ENCODE data around the gene NDUFA8. TPM values are rescaled to one million over a fixed set of nuclear protein-coding genes. Genes with fewer than 3 reads are reported as not detected.

Gene NDUFA8
- total RNA-seq, 1 experiment from 2014 or later: 52.5 TPM

- BruUV-seq (replicated peaks): no TSS peak
- ChIA-PET POLR2A (no interaction called here), CTCF (interaction anchor here (1.4 kb wide), 1 partner anchor 74 kb away, joined by 5 read pairs; no protein-coding TSS in a partner anchor)
- no peaks in the 10 kb centered on the region for H3K9me3 Mint-ChIP-seq (ENCODE audit: unreplicated experiment)
- no peak for DNase-seq (ENCODE audit: unreplicated experiment)
- H3K27me3 Mint-ChIP-seq (ENCODE audit: insufficient read depth, unreplicated experiment): peaks cover 14% of the 10 kb centered on the region
- H3K4me1 Mint-ChIP-seq (ENCODE audit: insufficient read depth, unreplicated experiment): no peaks in the 10 kb centered on the region
- H3K27ac Mint-ChIP-seq (ENCODE audit: low read depth, unreplicated experiment): no peak overlapping the region
- H3K36me3 Mint-ChIP-seq (ENCODE audit: insufficient read depth, unreplicated experiment): no peaks in the 10 kb centered on the region
- no peak for TF ChIP-seq CTCF (IDR thresholded peaks at IDR 0.05; ENCODE audit: unreplicated experiment)
- H3K4me3 Mint-ChIP-seq (ENCODE audit: unreplicated experiment): no peak overlapping the region
- intact Hi-C loops (cut with micrococcal nuclease): no loop called here
Measured at GRCh38 chr9:122195875-122196274, 36.3 kb upstream of the NDUFA8 start.

- DNase-seq (ENCODE audit: unreplicated experiment): no peak
- no peak for TF ChIP-seq CTCF (IDR thresholded peaks at IDR 0.05; ENCODE audit: unreplicated experiment)
- Mint-ChIP-seq H3K27me3 (ENCODE audit: insufficient read depth, unreplicated experiment) (peaks cover 14% of the 10 kb centered on the region), H3K27ac (ENCODE audit: low read depth, unreplicated experiment) (no peak overlapping the region), H3K36me3 (ENCODE audit: insufficient read depth, unreplicated experiment) (no peaks in the 10 kb centered on the region), H3K9me3 (ENCODE audit: unreplicated experiment) (no peaks in the 10 kb centered on the region), H3K4me3 (ENCODE audit: unreplicated experiment) (no peak overlapping the region), H3K4me1 (ENCODE audit: insufficient read depth, unreplicated experiment) (no peaks in the 10 kb centered on the region)
- ChIA-PET POLR2A (no interaction called here), CTCF (interaction anchor here (1.5 kb wide), 1 partner anchor 70 kb away, joined by 6 read pairs; no protein-coding TSS in a partner anchor)
- no TSS peak for BruUV-seq (replicated peaks)
- intact Hi-C loops (cut with micrococcal nuclease): no loop called here
Measured at GRCh38 chr9:122193651-122194050, 34.1 kb upstream of the NDUFA8 start.

GRCh38 chr9:122192914-122193525 is 33.4 kb upstream of the NDUFA8 start:
- TF ChIP-seq CTCF (IDR thresholded peaks at IDR 0.05; ENCODE audit: unreplicated experiment): no peak
- POLR2A ChIA-PET: no interaction called here
- Mint-ChIP-seq H3K36me3 (ENCODE audit: insufficient read depth, unreplicated experiment) (no peaks in the 10 kb centered on the region), H3K4me3 (ENCODE audit: unreplicated experiment) (no peak overlapping the region), H3K27ac (ENCODE audit: low read depth, unreplicated experiment) (no peak overlapping the region), H3K9me3 (ENCODE audit: unreplicated experiment) (no peaks in the 10 kb centered on the region), H3K4me1 (ENCODE audit: insufficient read depth, unreplicated experiment) (no peaks in the 10 kb centered on the region), H3K27me3 (ENCODE audit: insufficient read depth, unreplicated experiment) (peaks cover 14% of the 10 kb centered on the region)
- DNase-seq (ENCODE audit: unreplicated experiment): peak; percentile 41
- intact Hi-C loops (cut with micrococcal nuclease): no loop called here
- no TSS peak for BruUV-seq (replicated peaks)
- CTCF ChIA-PET: interaction anchor here (1.5 kb wide), 1 partner anchor 70 kb away, joined by 6 read pairs; no protein-coding TSS in a partner anchor

GRCh38 chr9:122192261-122192875 is 32.8 kb upstream of the NDUFA8 start:
- no peaks in the 10 kb centered on the region for H3K9me3 Mint-ChIP-seq (ENCODE audit: unreplicated experiment)
- CTCF ChIA-PET: interaction anchor here (1.5 kb wide), 1 partner anchor 69 kb away, joined by 6 read pairs; no protein-coding TSS in a partner anchor
- H3K27me3 Mint-ChIP-seq (ENCODE audit: insufficient read depth, unreplicated experiment): peaks cover 12% of the 10 kb centered on the region
- H3K4me3 Mint-ChIP-seq (ENCODE audit: unreplicated experiment): no peak overlapping the region
- intact Hi-C loops (cut with micrococcal nuclease): no loop called here
- H3K4me1 Mint-ChIP-seq (ENCODE audit: insufficient read depth, unreplicated experiment): no peaks in the 10 kb centered on the region
- no peak overlapping the region for H3K27ac Mint-ChIP-seq (ENCODE audit: low read depth, unreplicated experiment)
- H3K36me3 Mint-ChIP-seq (ENCODE audit: insufficient read depth, unreplicated experiment): no peaks in the 10 kb centered on the region
- BruUV-seq (replicated peaks): no TSS peak
- no peak for TF ChIP-seq CTCF (IDR thresholded peaks at IDR 0.05; ENCODE audit: unreplicated experiment)
- POLR2A ChIA-PET: interaction anchor here (0.6 kb wide), 1 partner anchor 112 kb away, joined by 3 read pairs; no protein-coding TSS in a partner anchor
- DNase-seq (ENCODE audit: unreplicated experiment): no peak
